Measurements from ENCODE around the gene WDR5B.
"Not testable (repeated sequence)": the region's sequence is repeated elsewhere in the genome, so short reads cannot be mapped to it uniquely, and the experiment has no call there.

WDR5B gene

DNA sequence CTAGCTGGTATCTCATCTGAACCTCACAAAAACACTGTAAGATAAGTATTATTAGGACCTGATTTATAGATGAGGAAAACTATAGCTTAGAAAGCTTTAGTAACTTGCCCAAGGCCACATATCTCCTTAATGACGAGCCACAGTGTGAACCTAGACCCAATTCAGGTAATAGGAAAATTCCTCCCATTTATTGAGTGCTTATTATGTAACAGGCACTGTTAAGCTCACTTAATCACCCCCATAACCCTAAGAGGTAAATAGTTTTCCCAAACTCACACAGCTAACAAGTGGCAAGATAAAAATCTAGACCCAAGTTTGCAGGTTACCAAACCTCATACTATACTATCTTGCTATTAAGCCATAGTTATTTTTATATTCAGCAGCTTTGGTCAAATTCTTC is 7.9 kb downstream of the WDR5B start:
- no peak for DNase-seq

DNA sequence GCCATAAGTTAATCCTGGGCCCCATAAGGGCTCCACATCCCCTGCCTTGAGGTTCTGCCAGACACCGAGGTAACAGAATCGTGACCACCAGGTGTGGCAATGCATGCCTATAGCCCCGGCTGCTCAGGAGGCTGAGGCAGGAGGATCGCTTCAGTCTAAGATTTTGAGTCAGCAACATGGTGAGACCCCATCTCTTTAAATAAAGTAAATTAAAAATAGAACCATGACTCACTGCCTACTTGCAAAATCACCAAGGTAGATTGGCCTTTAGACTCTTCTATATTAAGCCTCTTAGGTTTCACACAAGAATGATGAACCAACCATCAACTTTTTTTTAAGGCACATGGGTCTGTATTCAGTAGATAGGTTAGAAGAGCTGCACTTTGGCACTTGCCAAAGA is 9.7 kb downstream of the WDR5B start:
- DNase-seq: no peak

DNA sequence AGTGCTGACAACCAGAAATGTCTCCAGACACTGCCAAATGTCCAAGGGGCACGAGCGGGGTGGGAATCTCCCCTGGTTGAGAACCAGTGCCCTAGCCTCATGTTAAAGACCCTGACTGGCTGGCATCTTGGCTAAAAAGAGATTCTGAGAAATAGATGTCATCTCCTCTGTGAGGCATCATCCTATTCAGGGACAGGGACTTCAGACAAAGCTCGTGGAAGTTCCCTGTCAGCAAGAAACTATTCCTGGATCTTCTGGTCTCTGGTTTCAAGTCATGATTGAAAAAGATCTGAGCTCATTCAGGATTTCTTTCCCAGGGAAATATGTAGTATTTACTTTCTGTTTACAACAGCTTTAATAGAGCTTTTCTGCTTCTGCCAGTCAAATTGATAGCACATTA is 10.8 kb downstream of the WDR5B start:
- no peak for DNase-seq

DNA sequence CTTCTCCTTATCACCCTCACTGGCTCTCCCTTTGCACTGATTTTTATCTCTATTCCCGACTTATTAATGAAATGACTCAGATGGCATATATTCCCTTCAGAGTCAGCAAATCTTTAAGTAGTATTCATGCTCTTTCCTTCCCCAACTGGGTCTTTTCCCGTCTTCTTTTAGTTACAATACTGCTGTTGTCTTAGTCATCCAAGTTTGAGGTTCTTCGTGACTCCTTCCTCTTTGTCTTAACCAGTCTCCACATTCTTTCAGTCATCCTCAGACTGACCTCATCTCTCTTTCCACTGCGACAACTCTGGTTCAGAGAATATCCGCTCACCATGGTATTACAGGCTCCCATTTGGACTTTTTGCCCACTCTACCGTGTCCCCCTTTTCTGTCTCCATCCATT is 12.4 kb downstream of the WDR5B start:
- peak; percentile 48 for DNase-seq

DNA sequence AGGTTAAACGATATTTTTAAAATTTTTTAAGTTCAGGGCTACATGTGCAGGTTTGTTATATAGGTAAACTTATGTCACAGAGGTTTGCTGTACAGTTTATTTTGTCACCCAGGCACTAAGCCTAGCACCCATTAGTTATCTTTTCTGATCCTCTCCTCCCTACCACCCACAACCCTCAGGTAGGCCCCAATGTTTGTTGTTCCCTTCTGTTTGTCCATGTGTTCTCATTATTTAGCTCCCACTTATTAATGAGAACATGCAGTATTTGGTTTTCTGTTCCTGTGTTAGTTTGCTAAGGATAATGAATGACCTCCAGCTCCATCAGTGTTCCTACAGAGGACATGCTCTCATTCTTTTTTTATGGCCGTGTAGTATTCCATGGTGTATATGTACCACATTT is 16.9 kb downstream of the WDR5B start:
- DNase-seq: no peak

DNA sequence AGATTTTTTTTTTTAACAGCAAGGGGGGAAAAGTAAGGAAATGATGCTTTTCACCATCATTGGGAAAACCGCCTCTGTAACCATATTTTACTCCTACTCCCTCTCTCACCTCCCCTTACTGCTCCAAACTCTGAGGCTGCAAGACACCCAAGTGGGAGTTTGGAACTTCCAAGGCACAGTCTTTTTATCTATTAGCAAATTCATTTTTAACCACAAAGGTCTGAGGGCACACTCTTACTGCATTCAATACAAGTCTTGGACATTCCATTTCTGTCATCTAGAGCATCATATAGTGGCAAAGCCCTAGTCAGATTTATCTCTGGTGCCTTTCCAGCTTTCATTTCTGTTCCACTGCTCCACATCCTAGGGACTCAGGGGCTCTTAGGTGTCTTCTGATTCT is 18.7 kb downstream of the WDR5B start:
- DNase-seq: no peak

DNA sequence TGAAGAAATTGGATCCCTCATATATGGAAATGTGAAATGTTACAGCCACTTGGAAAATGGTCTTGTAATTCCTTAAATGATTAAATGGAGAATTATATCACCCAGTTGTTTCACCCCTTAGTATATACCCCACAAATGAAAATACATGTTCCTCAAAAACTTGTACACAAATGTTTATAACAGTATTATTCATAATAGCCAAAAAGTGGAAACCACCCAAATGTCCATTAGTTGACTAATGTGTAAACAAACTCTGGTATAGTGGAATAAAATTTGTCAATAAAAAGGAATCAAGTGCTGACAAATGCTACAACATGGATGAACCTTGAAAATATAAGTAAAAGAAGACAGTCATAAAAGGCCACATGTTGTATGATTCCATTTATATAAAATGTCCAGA is 19.4 kb downstream of the WDR5B start:
- DNase-seq: no peak

DNA sequence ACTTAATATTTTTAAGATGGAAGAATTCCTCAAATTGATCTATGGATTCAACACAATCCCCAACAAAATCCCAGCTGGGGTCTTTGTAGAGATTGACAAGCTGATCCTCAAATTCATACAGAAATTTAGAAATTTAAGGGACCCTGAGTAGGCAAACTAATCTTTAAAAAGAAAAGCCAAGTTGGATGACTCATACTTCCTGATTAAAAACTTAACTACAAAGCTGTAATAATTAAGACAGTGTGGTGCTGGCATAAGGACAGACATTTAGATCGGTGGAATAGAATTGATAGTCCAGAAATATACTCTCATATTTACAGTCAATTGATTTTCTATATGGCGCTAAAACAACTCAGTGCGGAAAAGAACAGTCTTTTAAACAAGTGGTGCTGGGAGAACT is 20.3 kb downstream of the WDR5B start:
- DNase-seq: no peak

DNA sequence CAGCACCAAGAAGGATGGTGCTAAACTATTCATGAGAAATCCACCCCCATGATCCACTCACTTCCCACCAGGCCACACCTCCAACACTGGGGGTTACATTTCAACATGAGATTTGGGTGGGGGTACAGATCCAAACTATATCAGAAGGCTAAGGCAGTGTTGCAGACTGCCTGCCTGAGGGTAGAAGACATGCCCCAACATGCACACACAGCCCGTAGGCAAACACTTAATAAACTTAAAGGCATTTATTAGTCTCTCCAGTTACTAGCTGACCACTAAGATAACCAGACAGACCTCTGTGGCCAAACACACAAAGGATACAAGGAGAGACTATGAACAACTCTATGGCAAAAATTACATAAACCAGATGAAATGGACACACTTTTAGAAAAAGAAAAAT is 21.7 kb downstream of the WDR5B start:
- no peak for DNase-seq

DNA sequence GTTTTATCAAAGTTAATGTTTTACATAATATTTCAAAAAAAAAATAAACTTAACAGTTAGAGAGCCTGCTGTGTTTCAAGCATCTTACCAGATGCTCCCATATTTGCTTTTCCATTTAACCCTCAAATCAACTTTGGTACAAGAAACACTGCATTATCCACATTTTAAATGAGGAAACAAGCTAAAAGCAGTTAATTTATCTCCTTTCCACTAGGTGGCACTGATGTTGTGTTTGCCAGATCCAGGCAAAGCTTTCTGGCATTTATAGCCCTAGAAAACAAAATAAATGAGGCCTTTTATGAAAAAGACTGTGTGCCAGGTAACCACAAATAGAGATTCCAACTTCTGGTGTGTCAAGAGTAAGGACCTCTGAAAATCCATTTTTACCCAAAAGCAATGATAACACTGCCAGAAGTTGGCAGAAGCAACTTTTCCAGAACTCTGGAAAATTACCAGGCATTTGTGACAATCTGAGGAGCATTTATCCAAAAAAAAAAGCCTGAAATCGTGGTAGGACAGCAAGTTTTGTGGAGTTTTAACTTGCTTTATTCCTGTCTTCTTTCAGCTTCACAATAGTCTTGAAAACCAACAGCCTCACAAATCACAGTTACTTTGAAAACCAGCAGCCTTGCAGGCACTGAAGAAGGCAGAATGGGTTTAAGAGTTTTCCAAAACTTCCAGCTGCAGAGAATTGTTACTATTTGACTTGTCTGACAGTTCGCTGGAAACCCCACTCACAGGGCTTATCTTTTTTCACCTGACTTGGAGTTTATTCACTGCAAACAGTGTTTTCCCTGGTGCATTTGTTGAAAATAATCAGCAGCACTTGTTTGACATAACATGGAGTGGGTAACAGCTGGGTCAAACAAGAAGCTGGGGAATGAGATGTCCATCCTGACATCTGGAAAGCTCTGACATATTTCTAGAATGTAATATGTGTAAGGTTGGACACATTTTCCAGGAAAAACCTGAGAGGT is 22.7 kb downstream of the WDR5B start:
- peak; percentile 56 for DNase-seq

DNA sequence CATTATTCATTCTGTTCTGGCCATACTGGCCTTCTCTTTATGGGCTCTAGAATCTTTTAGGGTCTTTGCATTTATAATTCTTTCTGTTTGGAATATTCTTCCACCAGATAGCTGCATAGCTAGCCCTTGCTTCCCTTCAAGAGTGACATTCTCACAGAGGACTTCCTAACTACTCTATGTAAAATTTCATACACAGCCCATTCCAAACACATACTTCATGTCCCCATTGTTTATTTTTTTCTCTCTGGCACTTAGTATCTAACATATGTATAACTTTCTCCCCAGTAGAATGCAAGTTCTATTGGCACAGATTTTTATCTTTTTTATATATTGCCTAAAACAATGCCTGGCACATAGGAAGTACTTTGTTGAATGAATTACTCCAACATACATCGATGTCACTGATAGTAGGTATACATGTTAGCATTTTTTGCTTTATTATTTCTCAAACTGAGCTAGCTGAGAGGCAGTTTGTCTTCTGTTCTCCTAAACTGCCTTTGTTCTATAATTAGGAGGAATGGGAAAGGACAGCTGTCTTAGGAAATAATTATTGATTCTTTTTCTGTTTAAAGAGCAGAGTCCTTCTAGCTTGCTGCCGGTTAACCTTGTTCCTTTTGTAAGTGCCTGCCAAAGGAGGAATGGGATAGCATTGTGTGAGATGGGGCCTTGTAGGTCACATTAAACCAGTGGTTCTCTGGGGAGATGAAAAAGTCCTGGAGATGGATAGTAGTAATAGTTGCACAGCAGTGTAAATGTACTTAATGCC is 24.0 kb downstream of the WDR5B start:
- DNase-seq: no peak

DNA sequence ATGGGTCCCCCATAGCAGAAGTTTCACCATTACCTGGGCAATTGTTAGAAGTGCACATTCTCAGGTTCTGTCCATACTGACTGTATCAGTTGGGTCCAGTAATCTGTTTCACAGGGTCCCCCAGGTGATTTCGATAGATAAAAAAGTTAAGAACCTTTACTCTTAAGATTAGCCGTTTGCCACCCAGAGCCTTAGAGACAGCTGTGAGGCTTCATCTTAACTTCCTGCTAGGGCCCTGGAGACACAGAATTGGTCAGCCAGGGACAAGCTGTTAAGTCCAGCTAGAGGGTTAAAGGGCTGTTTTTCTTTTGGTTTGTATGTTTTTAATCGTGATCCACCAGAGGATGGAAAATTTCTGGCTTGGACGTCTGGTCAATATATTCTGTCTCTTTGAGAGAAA is 25.2 kb downstream of the WDR5B start:
- DNase-seq: no peak

DNA sequence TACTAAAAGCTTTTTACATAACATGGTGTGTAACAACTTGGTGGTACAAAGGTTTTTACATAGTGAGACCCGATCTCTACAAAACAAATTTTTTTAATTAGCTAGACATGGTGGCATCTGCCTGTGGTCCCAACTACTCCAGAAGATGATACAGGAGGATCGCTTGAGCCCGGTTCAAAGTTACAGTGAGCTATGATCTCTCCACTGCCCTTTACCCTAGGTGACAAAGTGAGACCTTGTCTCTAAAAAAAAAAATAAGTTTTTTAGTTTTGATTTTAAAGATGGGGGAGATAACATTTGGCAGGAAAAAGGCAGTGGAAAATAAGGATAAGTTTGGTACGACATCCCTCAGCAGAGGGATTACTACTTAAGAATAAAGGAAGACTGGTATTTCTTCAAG is 26.0 kb downstream of the WDR5B start:
- no peak for DNase-seq

DNA sequence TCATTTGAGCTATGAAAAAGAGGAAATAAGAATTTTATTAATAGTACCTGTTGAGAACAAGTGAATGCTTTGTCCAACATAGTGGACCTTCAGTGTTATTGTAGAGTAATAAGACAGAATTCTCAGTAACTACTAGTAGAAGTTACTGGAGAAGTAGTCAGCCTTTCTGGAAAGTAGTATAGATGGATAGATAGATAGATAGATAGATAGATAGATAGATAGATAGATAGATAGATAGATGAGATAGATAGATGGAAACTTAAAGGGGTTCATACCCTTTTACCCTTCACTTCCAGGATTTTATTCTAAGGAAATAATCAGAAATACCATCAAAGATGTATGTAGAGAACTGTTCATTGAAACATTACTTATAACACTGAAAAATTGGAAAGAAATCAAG is 26.7 kb downstream of the WDR5B start:
- DNase-seq: no peak

DNA sequence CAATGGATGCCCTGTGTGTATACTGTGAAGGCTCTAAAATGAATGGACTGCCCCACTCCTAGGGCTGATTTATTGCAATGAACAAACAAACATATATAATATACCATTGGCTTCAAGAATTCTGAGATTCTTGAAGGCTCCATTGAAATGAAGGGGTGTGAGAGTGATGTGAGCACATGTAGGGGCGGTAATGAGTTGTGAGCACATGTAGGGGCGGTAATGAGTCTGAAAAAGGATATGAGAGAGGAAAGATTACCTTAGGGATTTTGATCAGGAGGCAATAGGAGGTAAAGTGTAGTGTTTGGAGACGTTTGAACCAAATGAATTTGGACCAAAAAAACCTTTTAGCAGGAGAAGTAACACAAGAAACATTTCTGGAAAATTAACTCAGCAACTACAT is 28.2 kb downstream of the WDR5B start:
- no peak for DNase-seq

DNA sequence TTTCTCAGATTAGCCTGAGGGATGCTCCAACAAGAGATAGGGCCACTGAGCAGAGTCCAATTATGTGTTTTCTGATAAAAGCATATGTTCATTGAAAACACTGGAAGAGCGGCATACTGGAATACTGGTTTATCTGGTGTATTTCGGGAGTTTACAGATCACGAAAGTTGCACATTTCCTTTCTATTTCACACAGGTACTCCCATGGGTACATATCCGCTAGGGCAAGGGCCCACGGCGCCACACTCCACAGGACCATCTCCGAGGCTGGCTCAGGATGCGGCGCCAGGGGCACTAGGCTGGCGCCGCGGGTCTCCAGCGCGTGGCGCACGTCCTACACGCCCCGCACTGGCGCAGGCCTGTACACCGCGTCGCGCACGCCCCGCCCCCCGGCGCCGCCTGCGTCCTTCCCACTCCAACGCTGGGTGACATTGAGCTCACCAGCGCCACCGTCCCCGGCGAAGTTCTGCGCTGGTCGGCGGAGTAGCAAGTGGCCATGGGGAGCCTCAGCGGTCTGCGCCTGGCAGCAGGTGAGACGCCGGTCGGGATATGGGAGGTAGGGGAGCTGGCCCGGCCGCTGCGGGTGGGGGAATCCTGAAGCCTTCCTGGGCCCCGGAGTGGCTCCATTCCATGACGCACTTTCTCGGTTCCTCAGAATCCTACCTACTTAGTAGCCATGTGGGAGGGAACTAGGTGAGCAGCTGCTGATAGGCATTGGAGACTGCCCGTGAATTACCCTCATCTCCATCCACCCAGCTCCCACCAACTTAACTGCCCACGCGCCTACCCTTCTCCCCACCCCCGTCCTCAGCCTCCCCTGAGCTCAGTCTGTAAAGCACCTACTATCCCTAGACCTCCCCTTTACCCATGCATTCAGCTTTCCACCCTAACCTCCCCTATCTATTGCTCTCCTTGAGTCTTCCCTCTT is 31.8 kb downstream of the WDR5B start, which contains the start of gene FAM162A:
Gene FAM162A (plus strand): TSS at position 412 of the 927 bp plus-strand sequence. CDS start 84 bp downstream, at position 496.
- peak; percentile 87 for DNase-seq

DNA sequence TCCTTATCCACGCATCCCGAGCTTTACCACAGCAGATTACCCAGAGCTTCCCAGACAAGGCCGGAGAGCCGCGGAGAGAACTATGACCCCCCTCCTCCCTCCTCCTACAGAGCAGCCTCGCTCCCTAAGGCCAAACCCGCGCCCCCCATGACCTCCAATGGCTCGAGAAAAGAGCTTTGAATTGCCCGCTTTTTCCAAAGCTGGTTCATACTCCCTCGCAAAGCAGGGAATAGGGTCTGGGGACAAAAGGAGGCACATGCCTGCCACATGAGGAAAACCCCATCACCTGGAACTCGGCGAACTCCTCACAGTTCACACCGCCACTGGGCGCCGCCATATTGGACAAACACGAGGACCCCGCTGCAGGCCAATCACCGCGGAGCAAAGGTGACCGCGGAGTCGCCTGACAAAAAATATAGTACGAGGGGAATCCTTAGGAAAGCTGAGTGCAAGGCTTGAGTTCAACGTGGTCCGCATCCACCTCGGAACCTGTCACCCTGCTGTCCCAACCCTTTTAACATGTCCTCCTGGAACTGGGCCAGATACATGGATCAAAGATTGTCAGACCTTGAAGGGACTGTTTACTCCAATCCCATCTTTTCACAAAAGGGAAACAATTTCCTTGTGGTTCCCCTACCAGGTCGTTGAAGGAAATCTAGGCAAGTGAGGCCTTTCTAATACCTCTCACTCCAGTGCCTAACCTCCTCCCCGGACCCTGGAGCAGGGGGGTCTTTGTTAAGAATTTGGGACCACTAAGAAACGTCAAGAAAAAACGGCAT is 32.8 kb downstream of the WDR5B start, which contains the start of gene MIX23:
Gene MIX23 (minus strand): TSS at position 344 of the 779 bp plus-strand sequence. CDS start 7 bp downstream, at position 337.
- peak; percentile 85 for DNase-seq

DNA sequence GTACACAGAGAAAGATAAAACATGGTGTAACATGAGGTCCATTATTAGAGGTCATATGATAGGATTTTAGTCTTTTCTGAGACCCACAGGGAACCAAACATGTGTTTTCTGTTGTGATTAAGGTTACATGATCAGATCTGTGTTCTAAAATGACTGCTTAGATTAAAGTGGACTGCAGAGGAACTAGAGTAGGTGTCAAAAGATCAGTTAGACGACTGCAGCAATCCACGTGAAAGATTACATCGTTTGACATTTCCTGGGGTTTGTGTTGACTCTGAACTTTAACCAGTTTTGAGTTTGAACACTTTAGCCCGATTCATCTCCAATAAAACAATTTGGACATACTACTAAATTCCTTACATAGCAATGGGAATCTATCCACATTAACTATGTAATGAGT is 37.9 kb downstream of the WDR5B start:
- no peak for DNase-seq

DNA sequence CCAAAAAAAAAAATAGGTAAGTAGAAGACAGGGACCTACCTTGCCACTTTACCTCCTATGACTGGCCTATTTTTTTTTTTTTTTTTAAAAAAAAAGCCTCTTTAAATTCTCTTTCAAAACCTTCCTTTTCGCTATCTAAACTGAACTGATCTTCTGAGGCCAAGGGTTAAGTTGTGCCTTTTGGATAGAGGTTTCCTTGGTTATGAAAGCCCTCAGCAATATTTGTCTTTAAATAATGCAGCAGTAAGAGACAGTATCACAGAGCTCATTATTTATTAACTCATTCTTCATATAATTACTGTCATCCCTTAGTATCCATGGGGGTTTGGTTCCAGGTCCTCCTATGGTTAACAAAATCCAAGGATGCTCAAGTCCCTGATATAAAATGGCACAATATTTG is 41.8 kb downstream of the WDR5B start:
- no peak for DNase-seq

DNA sequence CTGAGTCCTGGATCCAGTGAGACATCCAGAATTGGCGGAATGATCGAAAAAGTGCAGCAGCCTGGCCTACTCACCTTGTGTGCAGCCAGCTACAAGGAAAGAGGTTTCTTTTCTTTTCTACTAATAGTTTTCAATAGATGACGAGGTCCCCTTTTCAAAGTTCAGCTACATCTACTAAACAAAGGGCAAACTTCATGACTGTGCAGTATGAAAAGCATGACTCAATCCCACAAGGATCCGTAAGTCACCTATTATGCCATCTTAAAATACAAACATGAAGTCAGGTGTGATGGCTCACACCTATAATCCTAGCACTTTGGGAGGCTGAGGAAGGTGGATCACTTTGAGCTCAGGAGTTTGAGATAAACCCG is 49.5 kb downstream of the WDR5B start:
- no peak for DNase-seq

DNA sequence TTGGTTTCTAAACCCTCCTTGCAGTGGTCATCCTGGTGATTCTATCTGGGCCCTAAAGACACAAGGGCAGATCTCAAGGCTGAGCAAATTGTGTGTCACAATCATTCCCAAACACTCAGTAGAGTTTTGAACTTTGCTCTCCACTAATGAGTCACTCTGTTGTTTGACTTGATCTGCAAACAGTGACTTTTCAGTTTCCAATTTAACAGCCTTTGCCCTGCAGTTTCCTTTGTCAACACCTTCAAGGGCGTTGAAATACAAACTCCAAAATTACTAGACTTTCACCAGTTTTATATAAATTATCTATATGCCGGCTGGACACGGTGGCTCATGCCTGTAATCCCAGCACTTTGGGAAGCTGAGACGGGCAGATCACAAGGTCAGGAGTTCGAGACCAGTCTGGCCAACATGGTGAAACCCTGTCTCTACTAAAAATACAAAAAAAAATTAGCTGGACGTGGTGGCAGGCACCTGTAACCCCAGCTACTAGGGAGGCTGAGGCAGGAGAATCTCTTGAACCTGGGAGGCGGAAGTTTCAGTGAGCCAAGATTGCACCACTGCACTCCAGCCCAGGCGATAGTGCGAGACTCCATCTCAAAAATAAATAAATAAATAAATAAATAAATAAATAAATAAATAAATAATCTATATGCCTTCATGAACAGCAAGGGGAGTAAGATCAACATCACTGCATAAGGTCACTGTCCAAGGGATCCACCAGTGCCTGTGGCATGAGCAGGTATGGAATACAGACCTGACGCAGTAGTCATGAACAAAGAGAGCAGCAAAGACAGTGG is 50.1 kb downstream of the WDR5B start:
- DNase-seq: not testable (repeated sequence)

Data from fibroblast of upper back skin (primary cell).